Measurements from ENCODE around the gene SERPINA6.

SERPINA6 gene

GRCh38 chr14:94360945-94361565 is 37.9 kb upstream of the SERPINA6 start:
- TF ChIP-seq CTCF (IDR thresholded peaks at IDR 0.05): no peak

- TF ChIP-seq CTCF (IDR thresholded peaks at IDR 0.05): no peak
Observed at GRCh38 chr14:94357166-94357565, 34.0 kb upstream of the SERPINA6 start.

GRCh38 chr14:94356379-94357056 is 33.4 kb upstream of the SERPINA6 start:
- no peak for TF ChIP-seq CTCF (IDR thresholded peaks at IDR 0.05)

- peak; percentile 23; the same call in 1 of the 2 replicates for TF ChIP-seq CTCF (IDR thresholded peaks at IDR 0.05)
Observed at GRCh38 chr14:94355191-94355794, 32.2 kb upstream of the SERPINA6 start.

- TF ChIP-seq CTCF (IDR thresholded peaks at IDR 0.05): no peak
Observed at GRCh38 chr14:94354638-94355185, 31.6 kb upstream of the SERPINA6 start.

- TF ChIP-seq CTCF (IDR thresholded peaks at IDR 0.05): no peak
Observed at GRCh38 chr14:94349276-94349675, 26.1 kb upstream of the SERPINA6 start.

- TF ChIP-seq CTCF (IDR thresholded peaks at IDR 0.05): no peak
Observed at GRCh38 chr14:94348836-94349235, 25.7 kb upstream of the SERPINA6 start.

Data from LNCAP (cell line).